T-cell (primary cell): ENCODE measurements around the gene SLC66A2. TPM values are rescaled to one million over a fixed set of nuclear protein-coding genes. Genes with fewer than 3 reads are reported as not detected.

Source experiments
- ATAC-seq, 4 experiments: fragments of 200-7000 bp in 3 of 4; fragments of 150-1000 bp in 1 of 4; cut with Tn5 transposase; replicated peaks in 1 of 4; 1 replicate in 3 of 4; 2 replicates in 1 of 4; pipeline ENCODE4 v1.10.0; 2021; ENCODE audit warnings: moderate library complexity in 3 of 4, mild to moderate bottlenecking in 2 of 4, moderate number of reproducible peaks in 1 of 4
- CTCF ChIA-PET, 2 donors: fragments of 300-600 bp; sonication (Branson Sonifier 250); formaldehyde crosslinking; loops; one replicate each; lab custom pipeline; 2022; ENCODE audit warnings: antibody characterized with exemption in 2 of 2; lab: Charles Lee
- POLR2A ChIA-PET, 2 donors: fragments of 300-600 bp; sonication (Branson Sonifier 250); formaldehyde crosslinking; loops; one replicate each; lab custom pipeline; 2022; ENCODE audit warnings: antibody characterized with exemption in 2 of 2; lab: Charles Lee
- DNase-seq, 35 experiments: peaks; one replicate each; pipeline versions ENCODE4 v3.0.0 to v3.0.0-alpha.2; 2013 to 2023
- H3K27ac ChIP-seq: one replicate; pipeline ENCODE4 v1.5.1; 2013; ENCODE audit warnings: low read length
- H3K27me3 ChIP-seq, 2 experiments: replicated peaks in 1 of 2; 1 replicate in 1 of 2; 2 replicates in 1 of 2; pipeline versions ENCODE4 v1.6.1 to v1.7.0; 2013; ENCODE audit warnings: low read length in 1 of 2, mixed read lengths in 1 of 2; ENCODE audit not compliant: control insufficient read depth in 2 of 2, insufficient read depth in 2 of 2; ENCODE audit errors: extremely low read depth in 1 of 2
- H3K36me3 ChIP-seq, 2 donors: 1 replicate in 1 of 2; 2 replicates in 1 of 2; pipeline versions ENCODE4 v1.6.1 to v1.7.0; 2013; ENCODE audit warnings: low read length in 1 of 2; ENCODE audit not compliant: control insufficient read depth in 2 of 2, insufficient read depth in 1 of 2; ENCODE audit errors: extremely low read depth in 1 of 2
- H3K4me1 ChIP-seq, 2 experiments: 1 replicate in 1 of 2; 2 replicates in 1 of 2; pipeline versions ENCODE4 v1.6.1 to v1.7.0; 2013; ENCODE audit warnings: low read length in 2 of 2, mixed read lengths in 1 of 2; ENCODE audit not compliant: insufficient read depth in 2 of 2, control insufficient read depth in 1 of 2; ENCODE audit errors: extremely low read depth in 1 of 2
- H3K4me3 ChIP-seq, 2 donors: 1 replicate in 1 of 2; 2 replicates in 1 of 2; pipeline versions ENCODE4 v1.5.1 to v1.7.0; 2013; ENCODE audit warnings: mild to moderate bottlenecking in 2 of 2, low read length in 1 of 2, moderate library complexity in 1 of 2; ENCODE audit not compliant: control insufficient read depth in 1 of 2; ENCODE audit errors: extremely low read depth in 1 of 2
- H3K9me3 ChIP-seq: 2 replicates; pipeline ENCODE4 v1.7.0; 2013
- H3K27ac Mint-ChIP-seq, 2 donors: one replicate each; pipeline ENCODE4 v1.8.0; 2020 to 2021; ENCODE audit warnings: mild to moderate bottlenecking in 2 of 2, mixed read lengths in 2 of 2
- H3K27me3 Mint-ChIP-seq, 2 donors: one replicate each; pipeline ENCODE4 v1.8.0; 2021 to 2022; ENCODE audit warnings: mixed read lengths in 2 of 2
- H3K36me3 Mint-ChIP-seq: one replicate; pipeline ENCODE4 v1.8.0; 2021; ENCODE audit warnings: mixed read lengths
- H3K4me1 Mint-ChIP-seq, 3 donors: one replicate each; pipeline ENCODE4 v1.8.0; 2020 to 2022; ENCODE audit warnings: mixed read lengths in 3 of 3, mild to moderate bottlenecking in 1 of 3
- H3K4me3 Mint-ChIP-seq, 3 donors: one replicate each; pipeline ENCODE4 v1.8.0; 2020 to 2022; ENCODE audit warnings: mild to moderate bottlenecking in 3 of 3, mixed read lengths in 3 of 3, moderate library complexity in 3 of 3
- H3K9me3 Mint-ChIP-seq, 3 donors: one replicate each; pipeline ENCODE4 v1.8.0; 2020 to 2022; ENCODE audit warnings: mixed read lengths in 3 of 3
- WGBS: methylation state at CpG from one replicate; pipeline ENCODE4 v1.1.5; 2013; ENCODE audit warnings: missing lambda C conversion rate; ENCODE audit not compliant: insufficient coverage; 5-methylcytosine and 5-hydroxymethylcytosine counted together
- total RNA-seq, 35 experiments: library from RNA in 6 of 35; stranded (reverse) in 6 of 35; fragments of 120-200 nt in 1 of 35; gene quantifications; one replicate each; pipeline versions ENCODE4 v1.2.1 to v1.2.4 and lab custom pipeline; 2013 to 2026

SLC66A2 gene
- total RNA-seq, 5 donors from 2014 or later (not counting 1 experiment from before 2014, with no cell fraction given), result 28.4 to 66.5 (median 37.6) TPM

DNA sequence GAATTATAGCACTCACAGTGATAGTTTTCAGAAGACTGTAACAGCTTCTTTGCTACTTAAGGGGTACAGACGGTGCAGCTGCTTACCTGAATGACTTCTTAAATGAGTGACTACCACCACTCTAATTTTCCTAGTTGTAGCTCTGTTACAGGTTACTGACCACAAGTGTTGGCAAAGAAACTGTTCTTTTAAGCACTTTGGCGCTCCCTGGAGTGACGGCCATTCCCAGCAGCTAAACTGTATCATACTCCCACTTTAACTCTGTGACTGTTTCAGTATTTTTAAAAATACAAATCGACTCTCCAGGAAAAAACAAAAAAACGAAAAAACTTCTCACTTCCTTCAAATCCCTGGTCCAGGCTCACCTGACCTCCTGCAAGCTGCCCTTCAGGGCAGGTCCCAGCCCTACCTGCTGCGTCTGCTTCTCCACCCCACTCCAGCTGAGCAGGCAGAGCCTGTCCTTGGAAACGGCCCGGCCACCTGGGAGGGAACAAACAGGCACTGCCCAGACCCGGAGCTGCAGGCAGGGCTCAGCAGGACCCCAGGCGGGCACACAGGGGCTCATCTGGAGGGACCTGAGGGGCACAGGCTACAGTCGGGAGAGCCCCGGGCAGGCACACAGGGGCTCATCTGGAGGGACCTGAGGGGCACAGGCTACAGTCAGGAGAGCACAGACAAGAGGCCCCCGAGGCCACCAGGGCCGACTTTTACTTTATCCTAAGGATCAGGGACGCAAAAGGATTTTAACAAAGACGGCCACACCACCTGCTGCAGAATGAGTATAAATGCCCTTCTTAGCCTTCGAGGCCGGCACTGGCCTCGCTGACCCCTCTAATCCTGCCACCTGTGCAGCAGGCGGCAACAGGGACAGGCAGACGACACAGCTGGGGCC, 24.5 kb downstream of the SLC66A2 start:
- Mint-ChIP-seq H3K36me3 (peaks cover 66% of the 10 kb centered on the region), H3K4me3 (no peak overlapping the region), H3K27ac (no peak overlapping the region), H3K4me1 (peaks cover 2 to 12% (median 5%) of the 10 kb centered on the region in 3 donors), H3K27me3 (no peaks in the 10 kb centered on the region), H3K9me3 (peaks cover 17 to 25% (median 18%) of the 10 kb centered on the region in 3 donors)
- H3K36me3 ChIP-seq, result peaks cover 12 to 27% of the 10 kb centered on the region in 2 donors
- no peaks in the 10 kb centered on the region for H3K4me1 ChIP-seq
- no peak overlapping the region for H3K27ac ChIP-seq
- ChIA-PET CTCF (interaction anchor here in 1 of 2 donors (0.6 kb wide), 1 partner anchor 10 kb away, joined by 4 read pairs; no protein-coding TSS in a partner anchor), POLR2A (no interaction called here)
- no peak overlapping the region for H3K4me3 ChIP-seq
- no peaks in the 10 kb centered on the region for H3K27me3 ChIP-seq
- ATAC-seq (no peak), DNase-seq (peak in 2 of 35 experiments; percentile 2 to 7)
- WGBS, result 95% methylated on average over 20 of the region's 21 CpGs
- peaks cover 8% of the 10 kb centered on the region for H3K9me3 ChIP-seq

GRCh38 chr18:79926306-79926705, 25.1 kb downstream of the SLC66A2 start:
- H3K4me1 ChIP-seq, result no peaks in the 10 kb centered on the region
- Mint-ChIP-seq H3K36me3 (peaks cover 63% of the 10 kb centered on the region), H3K4me1 (peaks cover 2 to 12% (median 5%) of the 10 kb centered on the region in 3 donors), H3K9me3 (peaks cover 15 to 21% (median 16%) of the 10 kb centered on the region in 3 donors), H3K4me3 (no peak overlapping the region), H3K27ac (no peak overlapping the region), H3K27me3 (no peaks in the 10 kb centered on the region)
- DNase-seq (peak in 1 of 35 experiments; percentile 4), ATAC-seq (no peak)
- CTCF ChIA-PET, result interaction anchor here in 1 of 2 donors (0.6 kb wide), 1 partner anchor 9 kb away, joined by 4 read pairs; no protein-coding TSS in a partner anchor
- no peak overlapping the region for H3K27ac ChIP-seq
- WGBS, result 100% methylated on average over 7 of the region's 11 CpGs
- H3K27me3 ChIP-seq, result no peaks in the 10 kb centered on the region
- peaks cover 12 to 27% of the 10 kb centered on the region in 2 donors for H3K36me3 ChIP-seq
- H3K4me3 ChIP-seq, result no peak overlapping the region
- peaks cover 8% of the 10 kb centered on the region for H3K9me3 ChIP-seq
- POLR2A ChIA-PET, result interaction anchor here in 1 of 2 donors (0.6 kb wide), 1 partner anchor 59 kb away, joined by 3 read pairs; no protein-coding TSS in a partner anchor

DNA sequence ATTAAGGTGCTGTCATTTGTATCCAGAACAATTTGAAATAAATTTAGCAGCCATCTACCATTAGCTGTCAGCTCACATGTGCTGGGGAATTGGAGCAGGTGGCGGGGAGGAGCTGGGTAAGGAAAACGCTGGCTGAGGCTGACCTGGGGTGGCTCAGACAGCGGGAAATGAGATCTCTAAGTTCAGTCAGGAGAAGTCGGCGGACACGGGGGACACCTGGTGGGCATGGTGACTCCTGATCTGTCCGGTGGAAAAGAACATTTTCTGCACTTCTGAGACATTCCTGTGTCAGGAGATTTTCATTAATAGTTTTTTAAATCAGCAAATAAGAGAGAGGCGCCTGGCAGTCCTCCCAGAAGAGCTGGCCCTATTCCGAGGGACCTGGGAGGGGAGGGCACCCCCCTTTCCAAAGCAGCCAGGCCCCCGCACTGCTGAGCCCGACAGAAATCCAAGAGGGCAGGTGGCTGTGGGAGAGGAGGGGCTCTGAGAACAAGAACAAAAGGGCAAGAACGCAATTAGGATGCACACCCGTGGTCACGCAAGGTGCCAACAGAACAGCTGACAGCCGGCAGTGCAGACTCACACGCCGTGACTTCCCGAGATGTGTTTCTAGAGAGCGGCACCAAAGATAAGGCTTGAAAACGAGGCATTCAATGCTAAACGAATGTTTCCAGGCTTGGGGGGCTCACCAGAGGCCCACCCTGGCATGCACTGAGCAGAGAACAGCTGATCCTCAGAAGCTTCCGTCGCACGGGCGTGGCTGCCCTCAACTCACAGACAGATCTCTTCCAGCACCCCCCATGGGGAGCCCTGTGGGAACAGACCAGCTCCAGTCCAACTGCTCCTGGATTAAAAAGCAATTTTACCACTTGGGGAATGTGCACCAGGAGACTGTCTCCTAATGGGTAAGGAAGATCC, 26.4 kb downstream of the SLC66A2 start:
- Histone ChIP-seq H3K36me3 (peaks cover 12 to 27% of the 10 kb centered on the region in 2 donors), H3K4me1 (no peaks in the 10 kb centered on the region), H3K9me3 (peaks cover 2% of the 10 kb centered on the region), H3K4me3 (no peak overlapping the region), H3K27me3 (no peaks in the 10 kb centered on the region), H3K27ac (no peak overlapping the region)
- Mint-ChIP-seq H3K4me1 (peaks cover 2 to 12% (median 5%) of the 10 kb centered on the region in 3 donors), H3K36me3 (peaks cover 54% of the 10 kb centered on the region), H3K4me3 (no peak overlapping the region), H3K27ac (no peak overlapping the region), H3K9me3 (peaks cover 11 to 14% (median 11%) of the 10 kb centered on the region in 3 donors), H3K27me3 (no peaks in the 10 kb centered on the region)
- no peak for ATAC-seq
- ChIA-PET POLR2A (interaction anchor here in 1 of 2 donors (0.6 kb wide), 1 partner anchor 18 kb away, joined by 5 read pairs; no protein-coding TSS in a partner anchor), CTCF (no interaction called here)
- DNase-seq, result peak in 1 of 35 experiments; percentile 12
- WGBS, result 91% methylated on average over 22 of the region's 25 CpGs

GRCh38 chr18:79923896-79924585, 27.4 kb downstream of the SLC66A2 start:
- Mint-ChIP-seq H3K36me3 (peaks cover 46% of the 10 kb centered on the region), H3K27me3 (no peaks in the 10 kb centered on the region), H3K4me3 (no peak overlapping the region), H3K4me1 (peaks cover 2 to 10% (median 5%) of the 10 kb centered on the region in 3 donors), H3K27ac (no peak overlapping the region), H3K9me3 (peaks cover 1 to 4% (median 3%) of the 10 kb centered on the region in 3 donors)
- WGBS, result 96% methylated on average over 20 of the region's 26 CpGs
- no peaks in the 10 kb centered on the region for H3K27me3 ChIP-seq
- peaks cover 12 to 24% of the 10 kb centered on the region in 2 donors for H3K36me3 ChIP-seq
- no peak overlapping the region for H3K27ac ChIP-seq
- ATAC-seq, result no peak
- H3K4me3 ChIP-seq, result no peak overlapping the region
- DNase-seq, result peak in 1 of 35 experiments; percentile 17
- ChIA-PET POLR2A (no interaction called here), CTCF (no interaction called here)
- H3K4me1 ChIP-seq, result no peaks in the 10 kb centered on the region
- H3K9me3 ChIP-seq, result no peaks in the 10 kb centered on the region

GRCh38 chr18:79922971-79923411, 28.5 kb downstream of the SLC66A2 start:
- Histone ChIP-seq H3K27ac (no peak overlapping the region), H3K4me3 (no peak overlapping the region), H3K4me1 (no peaks in the 10 kb centered on the region), H3K9me3 (no peaks in the 10 kb centered on the region), H3K36me3 (peaks cover 14 to 22% of the 10 kb centered on the region in 2 donors), H3K27me3 (no peaks in the 10 kb centered on the region)
- H3K4me3 Mint-ChIP-seq, result no peak overlapping the region
- ATAC-seq, result no peak
- WGBS, result 98% methylated on average over 5 of the region's 17 CpGs
- no peak overlapping the region for H3K27ac Mint-ChIP-seq
- H3K36me3 Mint-ChIP-seq, result peaks cover 41% of the 10 kb centered on the region
- ChIA-PET CTCF (no interaction called here), POLR2A (no interaction called here)
- peak in 1 of 35 experiments; percentile 20 for DNase-seq
- H3K27me3 Mint-ChIP-seq, result no peaks in the 10 kb centered on the region
- H3K4me1 Mint-ChIP-seq, result peaks cover 2 to 5% (median 2%) of the 10 kb centered on the region in 3 donors
- H3K9me3 Mint-ChIP-seq, result no peaks in the 10 kb centered on the region
